NT2/D1 (cell line): ENCODE measurements around the gene CHAF1A.
A peak's percentile ranks its signal among the peaks of the same experiment; 100 is the strongest.

ENCODE experiments used
- DNase-seq: peaks from one replicate; pipeline ENCODE4 v3.0.0-alpha.2; 2011; ENCODE audit warnings: low read depth, low spot score
- H3K27me3 ChIP-seq: 2 replicates; pipeline ENCODE4 v1.6.0; 2011; ENCODE audit warnings: mild to moderate bottlenecking; ENCODE audit not compliant: insufficient read length, insufficient read depth
- H3K36me3 ChIP-seq: 2 replicates; pipeline ENCODE4 v1.6.1; 2011; ENCODE audit warnings: mild to moderate bottlenecking, low read length, mixed read lengths; ENCODE audit not compliant: insufficient read depth, insufficient read length
- H3K4me1 ChIP-seq: 2 replicates; pipeline ENCODE4 v1.5.1; 2011; ENCODE audit not compliant: insufficient read depth, insufficient read length
- H3K4me3 ChIP-seq: 2 replicates; pipeline ENCODE4 v1.5.1; 2011; ENCODE audit warnings: low read depth; ENCODE audit not compliant: insufficient read length
- H3K9ac ChIP-seq: 2 replicates; pipeline ENCODE4 v1.6.0; 2011; ENCODE audit warnings: low read depth; ENCODE audit not compliant: insufficient read length
- H3K9me3 ChIP-seq: 2 replicates; pipeline ENCODE4 v1.5.1; 2011; ENCODE audit warnings: mild to moderate bottlenecking, low read length; ENCODE audit not compliant: insufficient read depth
- SUZ12 ChIP-seq: IDR thresholded peaks from 2 replicates; pipeline ENCODE4 v1.6.1; 2011; ENCODE audit not compliant: insufficient read length, insufficient read depth; ENCODE audit errors: extremely low read depth
- YY1 ChIP-seq: IDR thresholded peaks from 2 replicates; pipeline ENCODE4 v1.6.1; 2011; ENCODE audit not compliant: insufficient read length, insufficient read depth
- ZNF274 ChIP-seq: IDR thresholded peaks from 2 replicates; pipeline ENCODE4 v1.6.1; 2011; ENCODE audit warnings: mild to moderate bottlenecking, low read depth, low read length

The CHAF1A gene

DNA sequence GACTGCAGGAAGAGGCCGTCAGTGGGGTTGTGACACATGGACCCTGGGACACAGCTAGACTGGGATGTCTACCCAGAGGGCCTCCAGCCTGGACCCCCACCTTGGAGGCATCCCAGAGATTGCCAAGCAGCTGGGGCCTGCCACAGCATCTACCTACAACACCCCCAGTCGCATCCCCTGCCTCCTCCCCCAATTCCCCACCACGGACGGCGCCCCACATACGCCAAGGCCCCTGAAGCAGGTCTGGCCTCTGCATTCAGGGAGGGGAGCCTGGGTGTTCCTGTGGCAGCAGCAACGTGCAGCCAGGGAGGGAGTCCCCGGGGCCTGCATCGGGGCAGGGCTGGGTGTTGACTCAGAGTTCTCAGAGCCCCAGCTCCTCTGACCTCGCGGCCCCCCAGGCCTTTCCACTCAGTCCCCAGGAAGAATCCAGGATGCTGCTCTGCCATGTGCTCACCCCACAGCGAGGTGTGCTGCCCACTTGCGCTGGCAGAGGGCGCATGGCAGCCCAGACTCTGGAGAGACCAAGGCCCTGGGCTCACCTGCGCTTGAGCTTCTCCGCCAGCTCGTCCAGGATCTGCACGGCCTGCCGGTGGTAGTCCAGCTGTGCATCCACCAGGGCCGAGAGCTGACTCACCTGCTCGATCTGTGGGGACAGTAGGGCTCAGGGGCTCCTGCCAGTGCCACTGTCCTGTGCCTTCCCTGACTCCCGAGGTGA lies 39.5 kb upstream of the CHAF1A start:
- peaks cover 96% of the 10 kb centered on the region for H3K36me3 ChIP-seq
- no peak for TF ChIP-seq YY1
- no peak for TF ChIP-seq SUZ12
- TF ChIP-seq ZNF274 = no peak
- no peaks in the 10 kb centered on the region for H3K27me3 ChIP-seq
- H3K9me3 ChIP-seq = no peaks in the 10 kb centered on the region
- H3K9ac ChIP-seq = no peak overlapping the region
- peaks cover 33% of the 10 kb centered on the region for H3K4me1 ChIP-seq
- no peak for DNase-seq
- H3K4me3 ChIP-seq = no peak overlapping the region

GRCh38 chr19:4363571-4364304 lies 38.7 kb upstream of the CHAF1A start:
- Histone ChIP-seq H3K36me3 (peaks cover 95% of the 10 kb centered on the region), H3K27me3 (no peaks in the 10 kb centered on the region), H3K4me3 (no peak overlapping the region), H3K4me1 (peaks cover 39% of the 10 kb centered on the region), H3K9ac (no peak overlapping the region), H3K9me3 (no peaks in the 10 kb centered on the region)
- no peak for TF ChIP-seq YY1
- no peak for TF ChIP-seq SUZ12
- no peak for TF ChIP-seq ZNF274
- no peak for DNase-seq

DNA sequence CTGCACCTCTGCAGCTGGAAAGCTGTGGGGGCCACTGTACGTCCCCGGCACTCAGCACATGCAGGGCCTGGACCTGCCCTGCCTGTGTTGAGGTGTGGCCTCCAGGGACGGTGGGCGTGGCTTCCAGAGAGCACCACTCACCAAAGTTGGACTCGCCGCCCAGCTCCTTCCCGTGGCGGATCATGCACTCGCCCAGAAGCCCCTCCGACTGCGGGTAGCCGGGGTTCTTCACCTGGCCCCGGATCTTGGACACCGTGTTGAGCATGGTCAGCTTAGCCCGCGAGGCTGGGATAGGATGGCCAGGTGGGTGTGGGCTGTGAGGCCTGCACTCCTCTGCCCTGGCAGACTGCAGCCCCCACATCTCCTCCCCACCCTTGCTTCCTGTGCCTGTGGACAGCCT lies 37.1 kb upstream of the CHAF1A start:
- H3K36me3 ChIP-seq = peaks cover 79% of the 10 kb centered on the region
- peaks cover 45% of the 10 kb centered on the region for H3K4me1 ChIP-seq
- no peak for DNase-seq
- no peak overlapping the region for H3K4me3 ChIP-seq
- no peaks in the 10 kb centered on the region for H3K9me3 ChIP-seq
- H3K27me3 ChIP-seq = no peaks in the 10 kb centered on the region
- no peak for TF ChIP-seq SUZ12
- TF ChIP-seq YY1 = no peak
- no peak for TF ChIP-seq ZNF274
- peak overlapping the region; percentile 61 for H3K9ac ChIP-seq

DNA sequence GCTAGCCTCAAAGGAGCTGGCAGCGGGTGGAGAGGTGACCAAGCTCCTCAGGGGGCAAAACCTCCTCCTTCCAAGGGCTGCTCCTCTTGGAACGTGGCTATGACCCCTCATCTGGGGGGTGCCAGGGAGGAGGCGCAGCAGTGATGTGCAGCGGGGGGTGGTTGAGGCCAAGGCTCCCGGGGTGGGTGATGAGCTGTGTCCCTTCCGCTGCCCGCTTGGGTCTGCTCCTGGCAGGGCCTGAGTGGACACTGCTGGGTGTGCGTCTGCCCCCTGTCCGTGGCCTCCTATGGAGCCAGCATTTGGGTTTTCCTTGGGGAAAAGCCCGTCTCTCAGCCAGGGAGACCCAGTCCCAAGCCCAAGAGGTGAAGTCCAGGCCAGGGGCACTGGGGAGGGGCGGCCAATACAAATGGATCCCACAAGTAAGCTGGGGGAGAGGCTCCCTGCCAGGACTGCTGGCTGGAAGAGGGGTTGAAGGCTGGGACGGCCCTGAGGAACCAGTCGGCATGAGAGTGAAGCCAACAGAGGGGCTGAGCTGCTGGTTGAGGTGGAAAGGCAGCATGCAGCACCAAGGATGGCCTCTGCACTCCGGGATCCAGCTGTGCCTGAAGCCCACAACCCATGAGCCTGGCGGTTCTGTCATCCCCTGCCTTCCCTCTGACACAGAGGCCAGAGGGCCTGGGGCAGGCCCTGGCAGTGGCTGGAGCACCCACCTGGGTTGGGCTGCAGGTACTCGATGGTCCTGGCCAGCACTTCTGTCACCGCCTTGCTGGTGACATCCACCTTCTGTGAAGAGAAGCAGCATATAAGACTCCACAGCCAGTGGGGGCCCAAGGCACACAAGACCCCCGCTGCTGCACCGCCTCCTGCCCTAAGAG lies 36.4 kb upstream of the CHAF1A start:
- Histone ChIP-seq H3K9me3 (no peaks in the 10 kb centered on the region), H3K27me3 (no peaks in the 10 kb centered on the region), H3K36me3 (peaks cover 76% of the 10 kb centered on the region), H3K4me3 (no peak overlapping the region), H3K4me1 (peaks cover 38% of the 10 kb centered on the region), H3K9ac (peak overlapping the region; percentile 61)
- no peak for DNase-seq
- TF ChIP-seq SUZ12 (no peak), ZNF274 (no peak), YY1 (no peak)

GRCh38 chr19:4366666-4367335 lies 35.6 kb upstream of the CHAF1A start:
- H3K27me3 ChIP-seq = no peaks in the 10 kb centered on the region
- H3K36me3 ChIP-seq = peaks cover 73% of the 10 kb centered on the region
- no peak for TF ChIP-seq ZNF274
- no peak for TF ChIP-seq YY1
- no peak for TF ChIP-seq SUZ12
- no peak for DNase-seq
- H3K4me1 ChIP-seq = peaks cover 37% of the 10 kb centered on the region
- H3K9ac ChIP-seq = no peak overlapping the region
- no peak overlapping the region for H3K4me3 ChIP-seq
- H3K9me3 ChIP-seq = no peaks in the 10 kb centered on the region

- Histone ChIP-seq H3K4me1 (peaks cover 35% of the 10 kb centered on the region), H3K9me3 (no peaks in the 10 kb centered on the region), H3K36me3 (peaks cover 73% of the 10 kb centered on the region), H3K27me3 (no peaks in the 10 kb centered on the region), H3K4me3 (no peak overlapping the region), H3K9ac (no peak overlapping the region)
- DNase-seq = no peak
- TF ChIP-seq ZNF274 (no peak), SUZ12 (no peak), YY1 (no peak)
Observed at GRCh38 chr19:4367336-4367723, 35.1 kb upstream of the CHAF1A start.
